ENCODE measurements around the gene GABRB1. TPM values are rescaled to one million over a fixed set of nuclear protein-coding genes. Genes with fewer than 3 reads are reported as not detected.

GABRB1 gene
- total RNA-seq, 2 donors from 2014 or later = not detected

DNA sequence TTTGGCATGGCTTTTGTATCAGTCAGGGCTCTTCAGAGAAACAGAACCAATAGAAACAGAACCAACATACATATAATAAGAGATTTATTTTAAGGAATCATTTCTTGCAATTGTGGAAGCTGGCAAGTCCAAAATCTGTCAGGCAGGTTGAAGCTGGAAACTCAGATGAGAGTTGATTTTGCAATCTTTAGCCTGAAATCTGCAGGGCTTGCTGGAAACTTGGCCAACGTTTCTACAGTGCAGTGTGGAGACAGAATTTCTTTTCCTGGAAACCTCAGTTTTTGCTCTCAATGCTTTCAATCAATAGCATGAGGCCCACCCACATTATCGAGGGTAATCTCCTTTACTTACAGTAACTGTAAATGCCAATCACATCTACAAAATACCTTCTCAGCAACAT is 386.8 kb downstream of the GABRB1 start:
- no peaks in the 10 kb centered on the region for H3K36me3 Mint-ChIP-seq
- no peak overlapping the region for H3K27ac Mint-ChIP-seq
- no peak for DNase-seq (ENCODE audit: low spot score in 2 of 2)
- ATAC-seq = no peak
- H3K9me3 Mint-ChIP-seq = no peaks in the 10 kb centered on the region

DNA sequence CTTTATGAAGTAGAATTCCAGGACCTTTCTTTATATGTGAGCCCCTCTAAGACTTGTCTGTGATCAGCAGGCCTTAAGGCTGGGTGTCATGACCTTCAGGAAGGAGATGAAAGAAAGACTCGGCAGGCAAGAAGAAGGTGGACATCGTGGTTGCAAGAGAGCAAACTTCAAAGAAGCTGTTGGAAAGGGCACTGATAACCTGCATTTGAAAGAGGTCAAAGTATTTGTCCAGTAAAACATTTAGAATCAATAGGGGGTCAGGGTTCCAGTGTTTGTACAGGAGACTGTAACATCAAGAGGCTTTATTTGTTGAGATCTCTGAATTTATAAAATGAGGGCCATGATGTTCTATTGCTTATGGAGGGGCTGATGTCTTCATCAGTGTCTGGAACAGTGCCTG is 387.9 kb downstream of the GABRB1 start:
- ATAC-seq = no peak
- H3K27ac Mint-ChIP-seq = no peak overlapping the region

GRCh38 chr4:47425628-47426027 is 394.3 kb downstream of the GABRB1 start:
- H3K27ac Mint-ChIP-seq = no peak overlapping the region
- H3K36me3 Mint-ChIP-seq = no peaks in the 10 kb centered on the region
- DNase-seq (ENCODE audit: low spot score in 2 of 2) (no peak), ATAC-seq (no peak)
- H3K9me3 Mint-ChIP-seq = no peaks in the 10 kb centered on the region

More for the DNA sequence above, 387.9 kb downstream of the GABRB1 start:
- Mint-ChIP-seq H3K9me3 (no peaks in the 10 kb centered on the region), H3K36me3 (no peaks in the 10 kb centered on the region)
- DNase-seq (ENCODE audit: low spot score in 2 of 2) = no peak

GRCh38 chr4:47427935-47428334 is 396.6 kb downstream of the GABRB1 start:
- DNase-seq (ENCODE audit: low spot score in 2 of 2) (no peak), ATAC-seq (no peak)
- no peak overlapping the region for H3K27ac Mint-ChIP-seq
- H3K9me3 Mint-ChIP-seq = no peaks in the 10 kb centered on the region
- no peaks in the 10 kb centered on the region for H3K36me3 Mint-ChIP-seq

- no peak overlapping the region for H3K27ac Mint-ChIP-seq
- H3K36me3 Mint-ChIP-seq = no peaks in the 10 kb centered on the region
Measured at GRCh38 chr4:47432749-47433148, 401.4 kb downstream of the GABRB1 start.

GRCh38 chr4:47434931-47435330 is 403.6 kb downstream of the GABRB1 start:
- no peaks in the 10 kb centered on the region for H3K9me3 Mint-ChIP-seq
- DNase-seq (ENCODE audit: low spot score in 2 of 2) (no peak), ATAC-seq (no peak)
- H3K27ac Mint-ChIP-seq = no peak overlapping the region
- no peaks in the 10 kb centered on the region for H3K36me3 Mint-ChIP-seq

More at GRCh38 chr4:47432749-47433148, 401.4 kb downstream of the GABRB1 start:
- H3K9me3 Mint-ChIP-seq = no peaks in the 10 kb centered on the region
- no peak for DNase-seq (ENCODE audit: low spot score in 2 of 2)
- no peak for ATAC-seq

DNA sequence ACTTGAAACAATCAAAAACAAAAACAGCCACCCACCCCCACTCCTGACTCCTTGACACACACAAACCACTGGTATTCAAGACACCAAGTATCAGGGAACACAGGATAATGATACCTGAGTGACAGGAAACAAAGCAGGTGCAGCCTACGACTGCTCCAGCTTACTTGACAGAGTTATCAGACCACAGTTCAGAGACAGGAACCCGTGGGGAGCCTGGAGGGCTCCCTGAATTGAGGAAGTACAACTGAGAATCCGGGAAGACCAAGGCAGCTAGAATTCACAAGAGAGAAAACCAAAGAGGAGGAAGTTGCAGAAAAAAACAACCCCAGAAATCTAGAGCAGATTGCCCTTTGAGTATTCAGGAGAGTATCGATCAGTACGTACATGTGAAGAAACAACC is 411.6 kb downstream of the GABRB1 start:
- peaks cover 5 to 6% of the 10 kb centered on the region in 2 donors for H3K36me3 Mint-ChIP-seq
- no peak overlapping the region for H3K27ac Mint-ChIP-seq
- DNase-seq (ENCODE audit: low spot score in 2 of 2) = no peak
- ATAC-seq = no peak
- H3K9me3 Mint-ChIP-seq = peaks cover 0 to 6% of the 10 kb centered on the region in 2 donors

DNA sequence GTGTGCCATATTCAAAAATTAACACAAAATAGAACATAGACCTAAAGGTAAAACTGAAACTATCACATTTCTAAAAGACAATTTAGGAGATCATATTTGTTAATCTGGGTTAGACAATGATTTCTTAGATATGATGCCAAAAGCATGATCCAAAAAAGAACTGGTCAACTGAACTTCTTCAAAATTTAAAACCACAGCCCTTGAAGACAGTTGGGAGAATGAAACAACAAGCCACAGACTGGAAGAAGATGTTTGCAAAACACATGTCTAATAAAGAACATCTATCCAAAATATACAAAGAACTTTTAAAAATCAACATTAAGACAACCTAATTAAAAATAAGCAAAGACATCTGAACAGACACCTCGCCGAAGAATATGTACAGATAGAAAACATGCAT is 412.7 kb downstream of the GABRB1 start:
- peaks cover 5 to 6% of the 10 kb centered on the region in 2 donors for H3K36me3 Mint-ChIP-seq
- no peak overlapping the region for H3K27ac Mint-ChIP-seq
- ATAC-seq = no peak
- DNase-seq (ENCODE audit: low spot score in 2 of 2) = no peak
- H3K9me3 Mint-ChIP-seq = peaks cover 0 to 6% of the 10 kb centered on the region in 2 donors

DNA sequence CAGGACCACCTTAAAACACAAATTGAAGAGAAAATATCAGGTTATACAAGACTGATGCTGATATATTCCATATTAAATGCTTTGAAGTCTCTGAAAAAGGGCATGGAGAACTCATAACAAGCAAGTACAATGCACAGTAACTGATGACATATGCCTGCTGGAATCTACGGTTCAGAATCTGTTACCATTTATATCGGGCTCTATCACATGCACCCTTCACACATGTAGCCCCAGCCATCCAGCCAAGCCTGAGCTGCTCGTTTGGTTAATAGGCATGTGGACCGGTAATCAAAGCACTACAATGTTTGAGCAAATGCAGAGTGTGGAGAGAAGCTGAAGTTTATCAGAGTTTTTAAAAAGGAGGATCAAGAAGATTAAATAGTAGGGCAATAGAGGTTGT is 420.3 kb downstream of the GABRB1 start:
- DNase-seq (ENCODE audit: low spot score in 2 of 2) = no peak
- peaks cover 0 to 9% of the 10 kb centered on the region in 2 donors for H3K36me3 Mint-ChIP-seq
- H3K9me3 Mint-ChIP-seq = no peaks in the 10 kb centered on the region
- H3K27ac Mint-ChIP-seq = no peak overlapping the region
- ATAC-seq = no peak

DNA sequence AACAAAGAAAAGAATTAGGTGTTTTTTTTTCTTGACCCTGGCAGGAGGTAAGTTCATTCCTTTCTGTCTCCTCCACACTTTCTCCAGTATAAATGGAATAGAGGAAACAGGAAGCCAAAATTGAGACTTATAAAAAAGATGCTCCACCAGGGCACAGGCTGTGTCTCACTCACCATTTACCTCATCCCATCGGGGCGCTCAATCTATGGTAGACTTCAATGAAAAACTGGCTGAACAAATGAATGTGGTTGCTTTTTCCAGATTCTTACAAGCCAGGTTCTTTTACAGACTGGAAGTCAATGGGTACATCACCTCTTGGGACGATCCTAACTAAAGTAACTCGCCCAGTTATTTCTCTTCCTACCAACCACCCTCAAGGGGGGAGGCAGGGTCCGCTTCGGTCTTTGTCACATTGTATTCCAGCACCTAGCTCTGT is 431.4 kb downstream of the GABRB1 start:
- H3K27ac Mint-ChIP-seq = peak overlapping the region; percentile 38 to 93
- no peak for DNase-seq (ENCODE audit: low spot score in 2 of 2)

DNA sequence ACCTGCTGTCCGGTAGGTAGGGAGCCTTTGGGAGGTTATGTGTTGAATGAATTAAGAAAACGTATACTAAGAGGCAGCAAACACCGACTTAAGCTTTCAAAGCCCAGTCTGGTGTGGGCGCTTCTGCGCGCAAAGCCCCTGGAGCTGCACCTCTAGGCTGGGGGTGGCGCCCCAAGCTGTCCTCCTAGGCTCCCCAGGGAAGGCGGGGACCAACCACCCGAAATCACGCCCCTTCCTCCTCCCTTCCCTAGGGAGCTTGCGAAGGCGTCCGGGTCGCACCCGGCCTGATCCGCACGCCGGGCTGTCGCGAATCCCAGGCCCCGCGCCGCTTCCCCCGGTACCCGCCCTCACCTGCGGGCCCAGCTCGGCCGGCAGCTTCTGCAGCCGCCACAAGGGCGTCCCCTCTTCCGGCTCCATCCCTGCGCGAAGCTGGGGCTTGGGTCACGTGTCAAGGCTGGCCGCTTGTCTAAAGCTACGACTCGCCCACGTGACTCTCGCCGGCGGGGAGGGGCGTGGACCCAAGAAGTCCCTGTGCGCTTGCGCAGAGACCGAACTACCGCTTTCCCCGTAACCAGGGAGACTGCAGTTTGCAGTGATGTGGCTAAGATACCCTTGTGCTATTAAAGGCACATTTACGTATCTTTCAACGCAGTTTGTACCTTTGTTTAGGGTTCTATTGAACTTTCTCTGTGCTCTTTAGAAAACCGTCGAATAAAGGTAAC is 432.0 kb downstream of the GABRB1 start, which contains the start of gene COMMD8:
Gene COMMD8, minus strand, starts transcription at position 468 of the 722 bp plus-strand sequence. Its CDS starts 51 bp downstream, at position 417.
- peak; percentile 98 for ATAC-seq
- DNase-seq (ENCODE audit: low spot score in 2 of 2) = peak; percentile 94 to 96
- Mint-ChIP-seq H3K9me3 (peaks cover 0 to 3% of the 10 kb centered on the region in 2 donors), H3K27ac (peak within 1 kb of the TSS; percentile 72 to 93), H3K36me3 (peaks cover 0 to 14% of the 10 kb centered on the region in 2 donors)

More for the DNA sequence above, 431.4 kb downstream of the GABRB1 start:
- Mint-ChIP-seq H3K36me3 (peaks cover 0 to 17% of the 10 kb centered on the region in 2 donors), H3K9me3 (peaks cover 0 to 3% of the 10 kb centered on the region in 2 donors)
- peak in 1 of 2 donors; percentile 27 for ATAC-seq

DNA sequence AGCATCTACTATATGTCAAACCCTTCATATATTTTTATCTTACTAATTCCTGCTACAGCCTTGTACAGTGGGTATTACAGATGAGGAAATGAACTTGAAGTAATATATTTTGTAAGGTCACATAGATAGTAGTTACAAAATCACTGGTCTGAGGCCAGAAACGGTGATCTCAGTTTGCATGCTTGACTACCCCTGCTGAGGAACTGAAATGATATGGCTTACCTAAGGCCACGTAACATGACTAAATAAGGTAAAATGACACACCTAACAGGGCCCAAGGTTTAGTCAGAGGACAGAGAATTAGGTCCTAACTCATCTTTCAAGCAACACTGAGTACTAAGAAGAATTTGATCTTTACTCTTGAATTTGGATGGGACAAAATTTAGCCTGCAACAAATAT is 433.6 kb downstream of the GABRB1 start:
- peaks cover 0 to 3% of the 10 kb centered on the region in 2 donors for H3K9me3 Mint-ChIP-seq
- ATAC-seq (no peak), DNase-seq (ENCODE audit: low spot score in 2 of 2) (no peak)
- H3K27ac Mint-ChIP-seq = no peak overlapping the region
- H3K36me3 Mint-ChIP-seq = peaks cover 0 to 13% of the 10 kb centered on the region in 2 donors

- ATAC-seq = no peak
- no peak for DNase-seq (ENCODE audit: low spot score in 2 of 2)
- Mint-ChIP-seq H3K36me3 (peaks cover 0 to 13% of the 10 kb centered on the region in 2 donors), H3K9me3 (peaks cover 0 to 3% of the 10 kb centered on the region in 2 donors), H3K27ac (no peak overlapping the region)
Measured at GRCh38 chr4:47466056-47466785, 434.9 kb downstream of the GABRB1 start.

GRCh38 chr4:47468706-47469365 is 437.5 kb downstream of the GABRB1 start:
- ATAC-seq = no peak
- H3K27ac Mint-ChIP-seq = no peak overlapping the region

GRCh38 chr4:47469951-47470350 is 438.6 kb downstream of the GABRB1 start:
- Mint-ChIP-seq H3K9me3 (no peaks in the 10 kb centered on the region), H3K36me3 (no peaks in the 10 kb centered on the region), H3K27ac (no peak overlapping the region)
- DNase-seq (ENCODE audit: low spot score in 2 of 2) = no peak
- no peak for ATAC-seq

More at GRCh38 chr4:47468706-47469365, 437.5 kb downstream of the GABRB1 start:
- DNase-seq (ENCODE audit: low spot score in 2 of 2) = no peak
- no peaks in the 10 kb centered on the region for H3K9me3 Mint-ChIP-seq
- H3K36me3 Mint-ChIP-seq = no peaks in the 10 kb centered on the region

- no peaks in the 10 kb centered on the region for H3K36me3 Mint-ChIP-seq
- no peak for DNase-seq (ENCODE audit: low spot score in 2 of 2)
- ATAC-seq = no peak
Measured at GRCh38 chr4:47471064-47471463, 439.7 kb downstream of the GABRB1 start.

DNA sequence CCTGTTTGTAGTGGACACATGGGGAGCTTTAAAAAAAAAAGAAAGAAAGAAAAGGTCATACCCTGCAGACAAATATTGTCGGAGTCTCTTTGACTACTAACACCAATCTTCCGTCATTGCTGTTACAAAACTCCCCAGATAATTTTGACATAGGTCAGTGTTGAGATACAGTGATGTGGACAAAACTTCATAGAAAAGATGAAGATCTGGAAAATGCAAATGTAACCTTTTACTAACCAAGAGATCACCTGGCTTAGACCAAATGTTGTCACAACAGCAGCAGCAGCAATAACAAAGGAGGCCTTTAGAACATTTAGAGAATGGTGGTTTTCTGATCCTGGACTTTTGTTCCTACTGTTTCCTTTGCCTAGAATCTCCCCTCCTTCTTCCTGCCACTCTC is 440.2 kb downstream of the GABRB1 start:
- no peak for ATAC-seq

More at GRCh38 chr4:47471064-47471463, 439.7 kb downstream of the GABRB1 start:
- Mint-ChIP-seq H3K27ac (no peak overlapping the region), H3K9me3 (no peaks in the 10 kb centered on the region)

More for the DNA sequence above, 440.2 kb downstream of the GABRB1 start:
- no peaks in the 10 kb centered on the region for H3K36me3 Mint-ChIP-seq
- no peak overlapping the region for H3K27ac Mint-ChIP-seq
- no peak for DNase-seq (ENCODE audit: low spot score in 2 of 2)
- H3K9me3 Mint-ChIP-seq = no peaks in the 10 kb centered on the region

Data from activated naive CD4-positive, alpha-beta T cell treated with anti-CD3 and anti-CD28 coated beads, Interleukin-2, amount 50 U/mL, for 72 hours (primary cell).